HPDE6-E6E7 (cell line): Measurements from ENCODE around the gene DOCK2.
"Not testable (repeated sequence)": the region's sequence is repeated elsewhere in the genome, so short reads cannot be mapped to it uniquely, and the experiment has no call there.

Experiments
- DNase-seq: peaks from one replicate; pipeline ENCODE4 v3.0.0; 2011; ENCODE audit warnings: missing footprints; ENCODE audit errors: extremely low spot score

Gene DOCK2

DNA sequence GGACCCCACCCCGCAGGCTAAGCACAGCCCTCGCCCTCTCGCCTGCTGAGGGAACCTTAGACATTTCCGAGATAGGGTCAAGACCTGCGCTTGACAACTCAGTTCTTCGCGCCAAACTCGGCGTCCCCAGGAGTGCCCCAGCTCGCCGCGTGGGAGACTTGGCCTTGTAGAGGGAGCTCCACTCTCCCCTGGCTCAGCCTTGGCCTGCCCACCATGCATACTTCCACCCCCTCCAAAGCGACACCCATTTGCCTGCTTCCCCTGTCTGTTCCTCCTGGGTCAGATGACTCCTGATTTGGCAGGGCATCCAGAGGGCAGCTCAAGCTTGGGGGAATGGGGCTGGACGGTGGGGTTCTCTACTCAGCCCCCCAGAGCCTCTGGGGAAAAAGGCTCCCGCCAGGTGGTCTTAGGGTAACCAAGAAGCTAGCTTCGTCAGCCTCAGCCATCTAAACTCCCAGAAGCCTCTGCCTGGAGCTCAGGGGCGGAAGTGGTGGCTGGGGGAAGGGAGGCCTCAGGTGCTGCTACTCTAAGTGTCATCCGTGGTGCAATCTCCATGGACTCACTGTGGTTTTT lies 560 bp downstream of the DOCK2 start:
- DNase-seq = no peak

DNA sequence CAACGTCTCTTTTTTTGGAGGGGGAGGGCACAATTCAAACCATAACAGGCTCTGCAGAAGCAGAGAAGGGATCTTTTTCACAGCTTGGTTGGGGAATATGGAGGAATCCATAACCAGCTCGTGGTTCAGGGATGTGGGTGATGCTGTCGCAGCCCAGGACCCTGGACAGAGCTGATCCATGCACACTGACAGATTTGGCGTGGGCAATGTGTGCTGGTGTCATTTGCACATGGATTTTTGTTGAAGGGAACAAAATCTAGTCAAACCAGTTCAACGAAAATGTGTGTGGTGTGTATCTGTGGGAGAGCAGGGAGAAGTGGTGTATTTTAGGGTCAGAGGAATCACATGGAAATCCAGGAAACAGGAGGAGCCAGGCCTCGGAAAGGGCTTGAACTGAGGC lies 4.2 kb downstream of the DOCK2 start:
- no peak for DNase-seq

DNA sequence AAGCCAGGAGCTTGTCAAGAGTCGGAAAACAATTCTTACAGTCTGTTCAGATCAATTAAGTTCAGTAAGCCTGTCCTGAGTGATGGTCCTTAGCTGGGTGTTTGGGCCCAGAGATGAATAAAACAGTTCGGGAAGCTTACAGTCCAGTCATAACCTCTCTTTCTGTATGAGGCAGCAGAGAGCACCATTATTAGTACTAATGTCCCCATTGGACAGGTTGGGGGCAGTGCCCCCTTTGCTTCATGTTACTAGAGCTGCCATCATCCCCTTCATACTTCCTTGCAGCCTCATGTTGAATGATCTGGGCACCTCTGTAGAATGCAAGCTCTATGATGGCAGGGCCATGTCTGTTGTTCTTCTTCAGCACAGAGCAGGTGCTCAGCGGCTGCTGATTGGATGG lies 9.8 kb downstream of the DOCK2 start:
- DNase-seq = no peak

DNA sequence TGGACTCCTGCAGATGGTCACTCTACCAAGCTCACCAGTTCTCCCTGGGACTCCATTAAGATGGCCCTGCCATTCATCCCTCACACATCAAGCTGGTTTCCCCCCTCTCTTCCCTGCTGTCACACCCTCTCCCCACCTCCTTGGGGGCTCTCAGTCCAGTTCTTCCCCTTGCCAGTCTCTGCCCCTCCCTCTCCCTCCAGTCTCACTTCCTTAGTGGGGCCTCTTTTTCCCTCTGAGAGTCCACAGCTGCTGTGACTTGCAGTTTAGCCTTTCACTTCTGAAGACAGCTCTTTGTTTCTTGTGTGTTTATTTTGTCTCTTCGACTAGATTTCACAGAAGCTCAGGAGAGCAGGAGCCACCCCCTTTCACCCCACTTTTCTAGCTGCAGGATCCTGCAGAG lies 10.5 kb downstream of the DOCK2 start:
- DNase-seq = no peak

DNA sequence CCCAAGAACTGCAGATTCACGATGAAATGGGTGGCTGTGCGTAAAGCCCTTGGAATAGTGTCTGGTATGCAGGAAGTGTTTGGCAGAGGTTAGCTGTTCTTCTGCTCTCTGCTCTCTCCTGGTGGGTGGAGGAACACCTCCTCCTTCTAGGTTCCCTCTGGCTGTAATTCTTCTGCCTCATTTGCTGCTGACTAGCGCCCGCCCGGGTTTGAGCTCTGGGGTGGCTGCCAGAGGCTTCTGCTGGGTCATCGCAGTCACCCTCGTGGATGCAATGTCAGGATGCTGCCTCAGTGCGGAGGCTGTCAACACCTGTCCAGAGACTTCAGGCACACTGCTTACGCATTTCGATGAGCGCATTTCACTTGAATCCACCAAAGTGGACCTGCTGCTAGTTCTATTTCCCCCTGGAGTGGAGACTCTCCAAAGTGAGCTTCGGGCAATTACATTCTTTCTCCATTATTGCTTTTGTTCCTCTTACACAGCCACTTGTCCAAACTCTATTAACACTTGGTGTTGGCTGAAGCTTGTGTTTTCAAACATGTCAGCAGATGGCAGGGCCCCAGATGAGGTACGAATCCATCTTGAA lies 11.7 kb downstream of the DOCK2 start:
- DNase-seq = no peak

DNA sequence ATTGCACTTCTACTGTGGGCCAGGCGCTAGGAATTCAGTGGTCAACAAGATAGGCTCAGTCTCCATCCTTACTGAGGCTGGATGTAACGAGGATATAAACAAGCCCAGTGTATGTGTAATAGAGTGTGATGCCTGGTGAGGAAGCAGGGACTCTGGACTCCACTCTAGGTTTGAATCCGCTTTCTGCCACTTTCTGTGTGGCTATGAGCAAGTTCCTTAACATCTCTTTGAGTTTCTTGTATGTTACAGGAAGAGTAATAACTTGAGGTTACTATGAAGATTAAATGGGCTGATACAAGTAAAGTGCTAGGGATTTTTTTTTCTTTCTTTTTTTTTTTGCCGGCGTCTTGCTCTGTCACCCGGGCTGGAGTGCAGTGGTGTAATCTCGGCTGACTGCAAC lies 12.4 kb downstream of the DOCK2 start:
- no peak for DNase-seq

DNA sequence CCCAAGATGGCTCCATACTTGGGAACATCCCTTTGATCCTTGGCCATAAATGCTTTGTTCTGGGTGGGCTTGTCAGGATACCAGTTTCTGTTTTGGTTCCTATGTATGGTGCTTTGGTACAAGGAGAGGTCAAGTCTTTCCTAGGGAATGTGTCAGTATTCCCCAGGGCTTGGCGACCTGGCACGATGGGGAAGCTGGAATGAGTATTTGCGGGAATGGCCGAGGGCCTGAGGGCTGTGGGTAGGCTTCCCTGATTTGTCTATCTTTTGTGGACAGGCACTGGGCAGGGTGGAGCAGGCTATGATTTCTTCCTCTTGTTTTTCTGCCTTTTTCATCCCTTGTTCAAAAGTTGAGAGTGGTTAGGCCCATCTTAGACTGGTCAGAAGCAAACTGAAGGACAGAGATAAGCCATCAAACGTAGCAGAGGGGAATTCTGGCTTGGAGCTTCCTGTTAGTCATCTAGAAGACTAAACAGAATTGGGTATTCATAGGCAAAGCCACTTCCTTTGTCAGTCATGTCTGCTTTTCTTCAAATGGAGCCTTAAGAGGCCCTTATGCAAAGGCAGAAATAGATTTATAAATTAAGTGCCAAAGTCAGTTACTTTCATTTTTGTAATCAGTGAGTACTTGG lies 13.7 kb downstream of the DOCK2 start:
- DNase-seq = no peak

DNA sequence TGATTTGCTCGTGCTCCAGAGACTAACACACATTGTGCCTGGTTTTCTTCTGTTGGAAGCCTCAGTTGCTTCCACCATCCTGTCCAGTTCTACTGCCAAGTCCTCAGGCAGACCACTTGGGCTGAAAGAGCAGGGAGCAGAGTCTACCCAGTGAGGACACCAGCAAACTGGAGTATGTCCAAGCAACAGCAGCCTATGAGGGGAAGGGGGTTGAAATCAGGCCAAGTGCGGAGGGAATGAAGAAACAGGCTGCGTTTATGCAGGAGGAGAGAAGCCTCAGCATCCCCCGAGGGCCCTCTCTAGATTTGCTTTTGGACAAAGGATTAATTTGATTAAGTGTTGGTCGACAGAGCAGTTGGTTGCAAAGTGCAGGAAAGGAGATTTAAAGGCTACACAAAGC lies 14.5 kb downstream of the DOCK2 start:
- DNase-seq = no peak

DNA sequence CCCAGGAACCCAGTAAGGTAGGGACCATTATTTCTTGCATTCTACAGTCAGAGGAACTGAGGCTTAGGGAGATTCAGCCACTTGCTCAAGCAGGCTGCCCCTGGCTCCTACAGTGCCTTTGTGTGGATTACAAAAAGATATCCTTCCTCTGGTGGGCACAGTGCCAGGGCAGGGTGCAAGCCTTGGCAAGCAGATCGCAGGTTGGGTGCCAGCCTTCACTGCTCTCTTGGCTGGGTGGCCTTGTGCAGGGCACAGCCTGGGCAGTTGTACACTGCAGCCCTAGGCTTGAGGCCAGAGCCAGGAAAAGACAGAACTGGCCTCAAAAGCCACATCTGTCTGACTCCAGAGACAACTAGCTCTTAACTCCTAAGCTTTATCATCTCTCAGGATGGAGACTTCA lies 15.0 kb downstream of the DOCK2 start:
- DNase-seq = no peak

DNA sequence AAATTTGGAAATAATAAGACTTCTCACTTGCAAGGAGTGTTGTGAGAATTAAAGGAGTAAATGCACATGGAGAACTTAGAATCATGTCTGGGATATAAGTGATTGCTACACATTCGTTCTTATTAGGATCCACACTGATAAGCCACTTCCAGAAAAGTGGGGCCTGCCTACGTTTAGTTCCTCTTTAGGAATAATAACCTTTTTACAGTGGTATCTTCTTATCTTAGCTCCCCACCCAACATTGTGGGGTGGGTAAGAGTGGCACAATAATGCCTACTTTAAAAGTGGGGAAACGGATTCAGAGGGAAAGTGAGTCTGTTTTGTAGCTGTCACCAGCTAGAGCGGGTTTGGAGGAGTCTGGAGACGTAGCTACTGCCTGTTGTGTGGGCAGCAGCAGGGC lies 16.0 kb downstream of the DOCK2 start:
- no peak for DNase-seq

DNA sequence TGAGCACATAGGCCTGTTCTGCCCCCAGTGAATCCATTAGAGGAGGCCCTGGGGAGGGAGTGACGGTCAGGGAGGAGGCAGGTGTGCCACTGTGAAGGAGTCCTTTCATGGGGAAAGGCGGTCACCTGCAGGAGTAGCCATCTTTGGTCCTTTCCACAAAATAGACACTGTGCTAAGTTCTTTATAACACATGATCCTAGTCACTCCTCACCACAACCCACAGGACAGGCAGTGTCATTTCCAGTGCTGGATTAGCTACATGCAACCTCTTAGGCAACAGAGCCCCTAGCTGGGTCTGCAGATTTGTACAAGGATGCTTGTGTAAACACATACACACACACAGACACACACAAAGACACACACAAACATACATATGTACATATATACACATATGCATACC lies 18.3 kb downstream of the DOCK2 start:
- DNase-seq = no peak

DNA sequence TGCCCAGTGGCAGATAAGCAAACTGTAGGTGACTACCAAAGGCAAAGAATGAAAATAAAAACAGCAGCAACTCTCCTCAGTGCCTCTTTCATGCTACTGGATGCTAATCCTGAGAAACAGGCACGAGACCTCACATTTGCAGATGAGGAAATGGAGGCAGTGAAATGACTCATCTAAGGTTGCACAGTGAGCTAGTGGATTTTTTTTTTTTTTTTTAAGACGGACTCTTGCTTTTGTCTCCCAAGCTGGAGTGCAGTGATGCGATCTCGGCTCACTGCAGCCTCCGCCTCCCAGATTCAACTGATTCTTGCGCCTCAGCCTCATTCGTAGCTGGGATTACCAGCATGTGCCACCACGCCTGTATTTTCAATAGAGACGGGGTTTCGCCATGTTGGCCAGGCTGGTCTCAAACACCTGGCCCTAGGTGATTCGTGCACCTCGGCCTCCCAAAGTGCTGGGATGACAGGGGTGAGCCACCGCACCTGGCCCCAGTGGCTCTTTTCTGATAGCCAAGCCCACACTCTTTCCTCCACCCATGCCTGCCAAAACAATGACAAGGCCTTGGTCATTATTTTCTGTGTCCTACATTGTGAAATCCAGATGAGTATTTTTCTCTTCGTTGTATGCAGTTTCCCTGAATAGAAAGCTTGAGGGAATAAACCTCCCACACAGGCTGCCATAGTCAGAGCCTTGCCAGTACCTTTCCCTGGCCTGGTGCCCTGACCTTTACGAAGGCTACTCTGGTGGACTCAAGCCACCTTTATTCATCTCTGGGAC lies 19.2 kb downstream of the DOCK2 start:
- DNase-seq = no peak

DNA sequence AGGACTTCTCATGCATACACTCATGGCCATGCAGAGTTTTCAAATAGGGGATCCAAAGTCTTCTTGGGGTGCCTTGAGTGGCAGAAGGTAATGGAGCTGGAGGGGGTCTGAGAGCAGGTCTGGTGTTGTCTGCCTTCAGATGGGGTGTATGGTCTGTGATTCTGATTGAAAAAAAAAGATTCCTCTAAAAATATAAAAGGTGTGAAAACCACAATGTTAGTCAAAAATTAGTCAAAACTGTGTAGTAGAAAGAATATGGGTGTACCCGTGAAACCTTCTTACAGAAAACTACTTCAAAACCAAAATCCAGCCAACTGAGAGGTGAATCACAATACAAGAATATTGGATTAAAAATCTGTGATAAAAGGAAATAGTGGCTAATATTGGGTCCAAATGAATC lies 20.1 kb downstream of the DOCK2 start:
- no peak for DNase-seq

GRCh38 chr5:169662451-169662850 lies 25.4 kb downstream of the DOCK2 start:
- not testable (repeated sequence) for DNase-seq

DNA sequence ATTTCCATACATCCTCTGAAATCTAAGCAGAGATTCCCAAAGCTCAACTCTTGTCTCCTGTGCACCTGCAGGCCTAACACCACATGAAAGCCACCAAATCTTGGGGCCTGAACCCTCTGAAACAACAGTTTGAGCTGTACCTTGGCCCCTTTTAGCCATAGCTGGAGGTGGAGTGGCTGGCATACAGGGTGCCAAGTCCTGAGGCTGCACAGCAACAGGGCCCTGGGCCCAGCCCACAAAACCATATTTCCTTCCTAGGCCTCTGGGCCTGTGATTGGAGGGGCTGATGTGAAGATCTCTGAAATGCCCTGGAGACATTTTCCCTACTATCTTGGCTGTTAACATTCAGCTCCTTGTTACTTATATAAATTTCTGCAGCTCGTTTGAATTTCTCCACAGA lies 26.5 kb downstream of the DOCK2 start:
- DNase-seq = no peak

DNA sequence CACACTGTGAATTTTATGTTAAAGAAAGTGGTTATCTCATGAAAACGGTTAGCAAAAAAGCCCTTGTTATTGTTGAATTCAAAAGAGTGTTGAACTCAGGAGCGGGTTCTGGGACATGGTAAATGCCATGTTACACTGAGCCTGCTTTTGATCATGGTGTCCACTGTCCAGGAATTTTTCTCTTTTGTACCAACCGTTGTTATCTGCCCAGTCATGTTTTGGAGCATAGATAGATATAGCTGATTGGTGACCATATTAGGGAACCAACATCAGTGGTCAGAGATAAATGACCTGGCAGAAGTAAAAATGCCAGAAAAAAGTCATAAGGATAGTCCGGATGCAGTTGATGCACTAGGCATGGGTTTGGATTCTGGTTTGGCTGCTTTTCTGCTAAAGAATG lies 29.3 kb downstream of the DOCK2 start:
- no peak for DNase-seq

- no peak for DNase-seq
These were observed 31.0 kb downstream of the DOCK2 start for GRCh38 chr5:169667896-169668674.

- no peak for DNase-seq
These were observed 31.7 kb downstream of the DOCK2 start for GRCh38 chr5:169668732-169669131.

- DNase-seq = no peak
These were observed 33.9 kb downstream of the DOCK2 start for GRCh38 chr5:169670769-169671525.

DNA sequence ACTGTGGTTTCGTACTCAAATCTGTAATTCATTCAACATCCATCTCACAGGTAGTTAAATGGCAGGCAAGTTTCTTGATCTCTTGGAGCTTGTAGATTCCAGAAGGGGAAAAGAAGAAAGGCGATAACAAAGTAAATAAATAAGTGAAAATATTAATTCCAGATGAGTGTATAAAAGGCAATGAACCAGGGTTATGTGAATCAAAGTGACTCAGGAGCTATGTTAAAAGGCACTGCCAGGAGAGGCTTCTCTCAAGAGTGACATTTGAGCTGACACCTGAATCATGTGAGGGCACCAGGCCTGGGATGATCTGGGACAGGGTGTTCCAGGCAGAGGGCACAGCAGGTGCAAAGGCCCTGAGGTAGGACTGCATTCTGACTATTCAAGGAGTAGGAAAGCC lies 45.0 kb downstream of the DOCK2 start:
- DNase-seq = no peak

GRCh38 chr5:169686137-169686536 lies 49.1 kb downstream of the DOCK2 start:
- no peak for DNase-seq
